MM.1S (cell line): ENCODE measurements around the gene PTPN18.

Experiments
- DNase-seq: peaks from one replicate; pipeline ENCODE4 v3.0.0-alpha.2; 2015
- H2AFZ ChIP-seq: fragments of 300-600 bp; sonication (generic); 2 replicates; pipeline ENCODE4 v1.6.0; 2016; ENCODE audit warnings: antibody characterized with exemption, low read length
- H3F3A ChIP-seq: fragments of 300-600 bp; sonication (generic); 2 replicates; pipeline ENCODE4 v1.6.1; 2016; ENCODE audit warnings: mild to moderate bottlenecking, antibody characterized with exemption, low read length, moderate library complexity, mixed read lengths; ENCODE audit not compliant: insufficient read depth
- H3K27ac ChIP-seq: fragments of 300-600 bp; sonication (generic); 2 replicates; pipeline ENCODE4 v1.5.1; 2016; ENCODE audit warnings: mild to moderate bottlenecking, low read length
- H3K27me3 ChIP-seq: fragments of 300-600 bp; sonication (generic); replicated peaks from 2 replicates; pipeline ENCODE4 v1.6.0; 2016; ENCODE audit warnings: low read length; ENCODE audit not compliant: insufficient read depth
- H3K36me3 ChIP-seq: fragments of 300-600 bp; sonication (generic); replicated peaks from 2 replicates; pipeline ENCODE4 v1.6.1; 2016; ENCODE audit warnings: mild to moderate bottlenecking, low read length, mixed read lengths; ENCODE audit not compliant: insufficient read depth
- H3K4me1 ChIP-seq: fragments of 300-600 bp; sonication (generic); 2 replicates; pipeline ENCODE4 v1.6.1; 2016; ENCODE audit warnings: low read length, mixed read lengths
- H3K4me2 ChIP-seq: fragments of 300-600 bp; sonication (generic); 2 replicates; pipeline ENCODE4 v1.6.0; 2016; ENCODE audit warnings: low read depth, low read length
- H3K4me3 ChIP-seq: fragments of 300-600 bp; sonication (generic); 2 replicates; pipeline ENCODE4 v1.5.1; 2016; ENCODE audit warnings: low read length, mixed read lengths
- H3K79me2 ChIP-seq: fragments of 300-600 bp; sonication (generic); 2 replicates; pipeline ENCODE4 v1.6.1; 2016; ENCODE audit warnings: mixed run types, low read length, mixed read lengths
- H3K9ac ChIP-seq: fragments of 300-600 bp; sonication (generic); 2 replicates; pipeline ENCODE4 v1.6.1; 2016; ENCODE audit warnings: low read length, mixed read lengths
- H3K9me2 ChIP-seq: fragments of 300-600 bp; sonication (generic); replicated peaks from 2 replicates; pipeline ENCODE4 v1.6.1; 2016; ENCODE audit warnings: mild to moderate bottlenecking, low read length, mixed read lengths; ENCODE audit not compliant: insufficient read depth
- H3K9me3 ChIP-seq: fragments of 300-600 bp; sonication (generic); replicated peaks from 2 replicates; pipeline ENCODE4 v1.6.1; 2016; ENCODE audit warnings: mild to moderate bottlenecking, low read length, mixed read lengths; ENCODE audit not compliant: insufficient read depth
- H4K20me1 ChIP-seq: fragments of 300-600 bp; sonication (generic); 2 replicates; pipeline ENCODE4 v1.6.1; 2016; ENCODE audit warnings: mild to moderate bottlenecking, low read length, moderate library complexity, mixed read lengths; ENCODE audit not compliant: insufficient read depth
- EZH2 ChIP-seq: fragments of 300-600 bp; sonication (generic); optimal IDR thresholded peaks from 2 replicates; pipeline ENCODE3; 2017; ENCODE audit warnings: low read depth, mild to moderate bottlenecking, antibody characterized with exemption, low read length, mixed read lengths
- EZH2phosphoT487 ChIP-seq: fragments of 300-600 bp; sonication (generic); IDR thresholded peaks from 2 replicates; pipeline ENCODE4 v1.6.1; 2018; ENCODE audit warnings: antibody characterized with exemption, low read length
- TF ChIP-seq, protein P1 (sequence below): fragments of 300-600 bp; sonication (generic); IDR thresholded peaks from 2 replicates; pipeline ENCODE4 v1.5.1; 2016; ENCODE audit warnings: antibody characterized with exemption, low read length, mixed read lengths

The PTPN18 gene

DNA sequence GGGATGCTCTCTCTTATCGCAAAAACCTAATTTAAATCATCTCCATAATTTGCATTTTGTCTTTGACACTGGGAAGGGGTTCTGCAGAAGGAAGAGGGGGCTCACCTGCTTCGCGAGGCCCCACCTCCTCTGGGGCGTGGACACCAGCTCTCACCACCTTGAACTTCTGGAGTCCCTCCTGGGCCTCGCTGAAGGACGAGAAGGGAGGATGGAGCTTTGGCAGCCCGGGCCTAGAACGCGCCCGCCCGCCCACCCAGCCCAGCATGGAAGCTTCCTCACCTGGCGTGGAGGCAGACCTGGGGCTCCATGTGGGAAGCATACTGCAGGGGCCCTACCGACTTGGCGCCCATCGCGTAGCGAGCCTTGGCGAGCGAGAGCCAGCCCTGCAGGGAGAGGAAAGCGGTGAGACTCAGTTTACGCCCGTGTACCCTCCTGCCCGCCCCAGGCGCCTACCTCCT lies 14.3 kb upstream of the PTPN18 start:
- Histone ChIP-seq H2AFZ (peak overlapping the region; percentile 83), H3K9me3 (no peaks in the 10 kb centered on the region), H3K9ac (peak overlapping the region; percentile 70; the same call in 1 of the 2 replicates), H3K4me3 (peak overlapping the region; percentile 84), H3K36me3 (peaks cover 10% of the 10 kb centered on the region), H3F3A (peaks cover 9% of the 10 kb centered on the region; the same call in 1 of the 2 replicates), H3K4me2 (peak overlapping the region; percentile 61; the same call in 1 of the 2 replicates), H4K20me1 (no peaks in the 10 kb centered on the region), H3K79me2 (peaks cover 39% of the 10 kb centered on the region), H3K27ac (peak overlapping the region; percentile 82; the same call in 1 of the 2 replicates), H3K9me2 (no peaks in the 10 kb centered on the region), H3K27me3 (no peaks in the 10 kb centered on the region), H3K4me1 (no peaks in the 10 kb centered on the region)
- TF ChIP-seq EZH2phosphoT487 (no peak), EZH2 (no peak)
- TF ChIP-seq, protein P1, sequence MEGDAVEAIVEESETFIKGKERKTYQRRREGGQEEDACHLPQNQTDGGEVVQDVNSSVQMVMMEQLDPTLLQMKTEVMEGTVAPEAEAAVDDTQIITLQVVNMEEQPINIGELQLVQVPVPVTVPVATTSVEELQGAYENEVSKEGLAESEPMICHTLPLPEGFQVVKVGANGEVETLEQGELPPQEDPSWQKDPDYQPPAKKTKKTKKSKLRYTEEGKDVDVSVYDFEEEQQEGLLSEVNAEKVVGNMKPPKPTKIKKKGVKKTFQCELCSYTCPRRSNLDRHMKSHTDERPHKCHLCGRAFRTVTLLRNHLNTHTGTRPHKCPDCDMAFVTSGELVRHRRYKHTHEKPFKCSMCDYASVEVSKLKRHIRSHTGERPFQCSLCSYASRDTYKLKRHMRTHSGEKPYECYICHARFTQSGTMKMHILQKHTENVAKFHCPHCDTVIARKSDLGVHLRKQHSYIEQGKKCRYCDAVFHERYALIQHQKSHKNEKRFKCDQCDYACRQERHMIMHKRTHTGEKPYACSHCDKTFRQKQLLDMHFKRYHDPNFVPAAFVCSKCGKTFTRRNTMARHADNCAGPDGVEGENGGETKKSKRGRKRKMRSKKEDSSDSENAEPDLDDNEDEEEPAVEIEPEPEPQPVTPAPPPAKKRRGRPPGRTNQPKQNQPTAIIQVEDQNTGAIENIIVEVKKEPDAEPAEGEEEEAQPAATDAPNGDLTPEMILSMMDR = no peak
- DNase-seq = peak; percentile 30

DNA sequence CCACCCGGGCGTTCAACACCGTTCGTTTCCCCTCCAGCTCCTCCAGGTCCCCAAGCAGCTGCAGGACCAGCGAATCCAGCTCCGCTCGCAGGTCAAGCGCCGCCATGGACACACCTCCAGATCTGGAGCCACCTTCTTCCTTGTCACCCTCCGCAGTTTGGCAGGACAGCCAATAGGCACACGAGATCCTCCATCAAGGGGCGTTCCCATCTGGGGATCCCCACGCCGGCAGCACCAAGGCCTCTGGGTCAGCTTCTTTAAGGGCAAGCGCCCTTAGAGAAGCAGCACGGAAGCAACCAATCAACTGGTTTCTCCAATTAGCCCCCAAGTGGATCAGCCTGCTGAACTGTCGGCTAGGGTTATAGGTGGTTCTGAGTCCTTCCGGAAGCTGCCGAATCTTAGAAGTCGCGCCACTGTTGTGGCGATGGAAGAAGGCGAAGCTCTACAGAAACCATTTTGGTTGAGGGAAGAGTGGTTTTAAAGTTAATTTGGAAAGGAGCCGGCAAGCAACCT lies 13.8 kb upstream of the PTPN18 start:
- DNase-seq = peak; percentile 96
- Histone ChIP-seq H3K4me2 (peak overlapping the region; percentile 60; the same call in 1 of the 2 replicates), H3K36me3 (peaks cover 10% of the 10 kb centered on the region), H3K79me2 (peaks cover 40% of the 10 kb centered on the region), H3K4me3 (peak overlapping the region; percentile 84), H3K9me3 (no peaks in the 10 kb centered on the region), H3K9ac (peak overlapping the region; percentile 70), H4K20me1 (no peaks in the 10 kb centered on the region), H2AFZ (peak overlapping the region; percentile 83), H3K4me1 (no peaks in the 10 kb centered on the region), H3K27ac (peak overlapping the region; percentile 82), H3F3A (peaks cover 9% of the 10 kb centered on the region; the same call in 1 of the 2 replicates), H3K9me2 (no peaks in the 10 kb centered on the region), H3K27me3 (no peaks in the 10 kb centered on the region)
- no peak for TF ChIP-seq EZH2
- TF ChIP-seq, protein P1 = no peak
- no peak for TF ChIP-seq EZH2phosphoT487

DNA sequence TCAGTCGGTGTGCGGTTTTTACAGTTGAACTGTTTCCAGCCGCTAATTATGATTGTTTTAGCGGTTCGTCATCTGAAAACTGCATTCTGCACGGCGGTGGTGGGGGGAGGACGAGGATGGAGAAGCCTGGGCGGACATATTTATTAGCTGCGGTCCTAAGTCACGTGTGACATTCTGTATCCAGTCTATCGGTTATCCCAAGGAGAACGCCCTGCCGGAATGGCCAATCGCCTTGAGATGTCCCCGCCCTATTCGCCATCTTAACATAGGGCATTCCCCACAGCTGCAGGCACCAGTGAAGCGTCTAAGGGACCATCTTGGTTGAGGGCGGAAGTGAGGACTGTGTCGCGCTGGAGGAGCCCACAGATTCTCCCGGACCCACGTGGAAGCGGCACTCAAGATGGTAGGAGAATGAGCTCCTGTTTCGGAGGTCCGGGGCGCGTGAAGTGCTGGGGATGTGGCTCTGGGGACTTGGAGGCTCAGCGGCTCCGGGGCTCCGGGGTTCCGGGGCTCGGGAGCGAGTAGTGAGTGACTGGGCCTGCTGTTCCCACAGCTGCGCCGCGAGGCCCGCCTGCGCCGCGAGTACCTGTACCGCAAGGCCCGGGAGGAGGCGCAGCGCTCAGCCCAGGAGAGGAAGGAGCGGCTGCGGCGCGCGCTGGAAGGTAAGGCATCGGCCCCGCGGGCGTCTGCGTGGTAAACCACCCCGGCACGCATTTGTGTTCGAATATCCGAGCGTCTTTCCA lies 13.2 kb upstream of the PTPN18 start, which contains the start of gene IMP4:
Gene IMP4, plus strand, starts transcription at position 365 of the 743 bp plus-strand sequence. Its CDS starts 36 bp downstream, at position 401.
- H3K9me2 ChIP-seq = no peaks in the 10 kb centered on the region
- H4K20me1 ChIP-seq = no peaks in the 10 kb centered on the region
- TF ChIP-seq EZH2phosphoT487 (no peak), EZH2 (no peak)
- TF ChIP-seq, protein P1 = peak; percentile 25
- peak within 1 kb of the TSS; percentile 82 for H3K27ac ChIP-seq
- H3K36me3 ChIP-seq = peaks cover 10% of the 10 kb centered on the region
- H3K4me1 ChIP-seq = no peaks in the 10 kb centered on the region
- H3F3A ChIP-seq = peaks cover 9% of the 10 kb centered on the region; the same call in 1 of the 2 replicates
- peaks cover 40% of the 10 kb centered on the region for H3K79me2 ChIP-seq
- H3K9me3 ChIP-seq = no peaks in the 10 kb centered on the region
- peak within 1 kb of the TSS; percentile 84 for H3K4me3 ChIP-seq
- H2AFZ ChIP-seq = peak within 1 kb of the TSS; percentile 83
- DNase-seq = peak; percentile 98
- H3K4me2 ChIP-seq = peak within 1 kb of the TSS; percentile 74
- no peaks in the 10 kb centered on the region for H3K27me3 ChIP-seq
- peak within 1 kb of the TSS; percentile 70 for H3K9ac ChIP-seq
